Measurements from ENCODE around the gene PLXNA1.

DNA sequence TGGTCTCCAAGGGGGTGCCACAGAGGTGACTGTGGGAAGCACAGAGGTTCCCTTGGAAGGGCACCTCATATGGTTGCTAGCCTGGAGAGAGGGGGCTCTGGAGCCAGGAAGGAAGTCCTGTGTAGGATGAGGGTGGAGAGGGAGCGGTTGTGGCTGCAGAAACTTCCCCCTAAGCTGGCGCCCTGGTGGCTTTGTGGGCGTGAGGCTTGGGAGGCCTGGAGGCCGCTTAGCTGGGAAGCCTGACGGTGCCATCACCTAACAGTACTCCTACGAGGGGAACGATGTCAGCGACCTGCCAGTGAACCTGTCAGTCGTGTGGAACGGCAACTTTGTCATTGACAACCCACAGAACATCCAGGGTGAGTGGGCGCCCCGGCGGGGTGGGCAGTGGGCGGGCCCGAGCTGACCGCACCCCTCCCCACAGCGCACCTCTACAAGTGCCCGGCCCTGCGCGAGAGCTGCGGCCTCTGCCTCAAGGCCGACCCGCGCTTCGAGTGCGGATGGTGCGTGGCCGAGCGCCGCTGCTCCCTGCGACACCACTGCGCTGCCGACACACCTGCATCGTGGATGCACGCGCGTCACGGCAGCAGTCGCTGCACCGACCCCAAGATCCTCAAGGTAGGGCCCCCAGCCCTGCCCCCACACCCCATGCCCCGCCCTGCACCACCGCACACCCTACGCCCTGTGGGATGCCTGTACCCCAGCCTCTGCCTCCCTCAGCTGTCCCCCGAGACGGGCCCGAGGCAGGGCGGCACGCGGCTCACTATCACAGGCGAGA lies 31.0 kb downstream of the PLXNA1 start:
- TF ChIP-seq, protein P1, sequence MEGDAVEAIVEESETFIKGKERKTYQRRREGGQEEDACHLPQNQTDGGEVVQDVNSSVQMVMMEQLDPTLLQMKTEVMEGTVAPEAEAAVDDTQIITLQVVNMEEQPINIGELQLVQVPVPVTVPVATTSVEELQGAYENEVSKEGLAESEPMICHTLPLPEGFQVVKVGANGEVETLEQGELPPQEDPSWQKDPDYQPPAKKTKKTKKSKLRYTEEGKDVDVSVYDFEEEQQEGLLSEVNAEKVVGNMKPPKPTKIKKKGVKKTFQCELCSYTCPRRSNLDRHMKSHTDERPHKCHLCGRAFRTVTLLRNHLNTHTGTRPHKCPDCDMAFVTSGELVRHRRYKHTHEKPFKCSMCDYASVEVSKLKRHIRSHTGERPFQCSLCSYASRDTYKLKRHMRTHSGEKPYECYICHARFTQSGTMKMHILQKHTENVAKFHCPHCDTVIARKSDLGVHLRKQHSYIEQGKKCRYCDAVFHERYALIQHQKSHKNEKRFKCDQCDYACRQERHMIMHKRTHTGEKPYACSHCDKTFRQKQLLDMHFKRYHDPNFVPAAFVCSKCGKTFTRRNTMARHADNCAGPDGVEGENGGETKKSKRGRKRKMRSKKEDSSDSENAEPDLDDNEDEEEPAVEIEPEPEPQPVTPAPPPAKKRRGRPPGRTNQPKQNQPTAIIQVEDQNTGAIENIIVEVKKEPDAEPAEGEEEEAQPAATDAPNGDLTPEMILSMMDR (IDR thresholded peaks at IDR 0.05), result no peak
- TF ChIP-seq EP300 (IDR thresholded peaks at IDR 0.05; ENCODE audit: low read depth) (no peak), POLR2A (IDR thresholded peaks at IDR 0.05) (no peak)

Data from transverse colon (tissue), 3 donors.